GM19099 (cell line): ENCODE measurements around the gene PCSK4.

Source experiments
- POLR2A ChIP-seq: IDR thresholded peaks from 3 replicates; pipeline ENCODE4 v1.6.1; 2011; ENCODE audit warnings: low read depth; ENCODE audit not compliant: insufficient read length; ENCODE audit errors: extremely low read depth

The PCSK4 gene

GRCh38 chr19:1523412-1524286, 33.5 kb upstream of the PCSK4 start, which contains the start of gene PLK5:
TSS of gene PLK5 (plus strand) at chr19:1524077. CDS start at chr19:1526997, 2,920 bp downstream.
- no peak for TF ChIP-seq POLR2A

GRCh38 chr19:1522838-1523237, 32.7 kb upstream of the PCSK4 start:
- no peak for TF ChIP-seq POLR2A

GRCh38 chr19:1522061-1522460, 31.9 kb upstream of the PCSK4 start:
- TF ChIP-seq POLR2A = no peak

- TF ChIP-seq POLR2A = no peak
Observed at GRCh38 chr19:1521636-1522035, 31.5 kb upstream of the PCSK4 start.

GRCh38 chr19:1520203-1520780, 30.1 kb upstream of the PCSK4 start:
- TF ChIP-seq POLR2A = no peak

- no peak for TF ChIP-seq POLR2A
Observed at GRCh38 chr19:1518471-1518870, 28.3 kb upstream of the PCSK4 start.

- no peak for TF ChIP-seq POLR2A
Observed at GRCh38 chr19:1516395-1516753, 26.2 kb upstream of the PCSK4 start.

- TF ChIP-seq POLR2A = no peak
Observed at GRCh38 chr19:1514986-1515721, 25.0 kb upstream of the PCSK4 start.

GRCh38 chr19:1514295-1514661, 24.1 kb upstream of the PCSK4 start:
- no peak for TF ChIP-seq POLR2A

- no peak for TF ChIP-seq POLR2A
Observed at GRCh38 chr19:1513499-1514294, 23.5 kb upstream of the PCSK4 start.

GRCh38 chr19:1512671-1513498, 22.7 kb upstream of the PCSK4 start, which contains the start of gene ADAMTSL5:
TSS of gene ADAMTSL5 (minus strand) at chr19:1513019. CDS start at chr19:1510943, 2,076 bp downstream.
- no peak for TF ChIP-seq POLR2A

- no peak for TF ChIP-seq POLR2A
Observed at GRCh38 chr19:1511318-1512317, 21.5 kb upstream of the PCSK4 start.

GRCh38 chr19:1510807-1511206, 20.7 kb upstream of the PCSK4 start:
- no peak for TF ChIP-seq POLR2A
